HepG2 (cell line): Measurements from ENCODE around the gene PMM2. TPM values are rescaled to one million over a fixed set of nuclear protein-coding genes. Genes with fewer than 3 reads are reported as not detected.

Experiments used
- AKAP8 ChIP-seq: sonication (generic); formaldehyde crosslinking; IDR thresholded peaks from 2 replicates; pipeline ENCODE4 v1.5.1; 2020; ENCODE audit warnings: mild to moderate bottlenecking, missing genetic modification reagents
- ATAD3A ChIP-seq: sonication (generic); formaldehyde crosslinking; IDR thresholded peaks from 2 replicates; pipeline ENCODE4 v1.4.0; 2020; ENCODE audit warnings: missing genetic modification reagents
- CEBPG ChIP-seq: IDR thresholded peaks from 2 replicates; pipeline ENCODE4 v1.6.1; 2016
- CREB1 ChIP-seq, 2 experiments: fragments of 450-650 bp in 1 of 2; IDR thresholded peaks; 2 replicates each; pipeline ENCODE4 v1.6.1; 2016 to 2017; ENCODE audit warnings: control low read depth in 1 of 2, mild to moderate bottlenecking in 1 of 2, missing compliant biosample characterization in 1 of 2, missing genetic modification characterization in 1 of 2
- ETS1 ChIP-seq: sonication (generic); formaldehyde crosslinking; IDR thresholded peaks from 2 replicates; pipeline ENCODE4 v1.4.0; 2020; ENCODE audit warnings: missing genetic modification reagents
- HOXA9 ChIP-seq: sonication (generic); formaldehyde crosslinking; IDR thresholded peaks from 2 replicates; pipeline ENCODE4 v1.8.1; 2022; ENCODE audit warnings: missing genetic modification reagents, mild to moderate bottlenecking, moderate library complexity, borderline replicate concordance
- IRF1 ChIP-seq: sonication (generic); formaldehyde crosslinking; IDR thresholded peaks from 2 replicates; pipeline ENCODE4 v1.4.0; 2020; ENCODE audit warnings: low read depth, mild to moderate bottlenecking, missing genetic modification reagents
- KAT8 ChIP-seq: IDR thresholded peaks from 2 replicates; pipeline ENCODE4 v1.6.1; 2016; ENCODE audit warnings: missing genetic modification reagents, missing compliant biosample characterization
- KDM1A ChIP-seq: IDR thresholded peaks from 2 replicates; pipeline ENCODE4 v1.6.1; 2016; ENCODE audit warnings: missing compliant biosample characterization
- KDM5A ChIP-seq: fragments of 200-600 bp; sonication (generic); IDR thresholded peaks from 2 replicates; pipeline ENCODE4 v1.7.0; 2018; ENCODE audit warnings: antibody characterized with exemption, mild to moderate bottlenecking, low read length, borderline replicate concordance
- KLF11 ChIP-seq: IDR thresholded peaks from 2 replicates; pipeline ENCODE4 v1.6.1; 2016; ENCODE audit warnings: missing compliant biosample characterization
- MYC ChIP-seq: sonication (generic); formaldehyde crosslinking; IDR thresholded peaks from 2 replicates; pipeline ENCODE4 v1.9.0; 2021; ENCODE audit warnings: missing genetic modification reagents, borderline replicate concordance
- NBN ChIP-seq: fragments of 450-650 bp; conservative IDR thresholded peaks from 2 replicates; pipeline ENCODE4 v1.6.1; 2017
- NR1H2 ChIP-seq: sonication (generic); formaldehyde crosslinking; IDR thresholded peaks from 2 replicates; pipeline ENCODE4 v1.8.1; 2022; ENCODE audit warnings: low read depth, missing genetic modification reagents, borderline replicate concordance
- PLSCR1 ChIP-seq: sonication (generic); formaldehyde crosslinking; IDR thresholded peaks from 2 replicates; pipeline ENCODE4 v1.5.0; 2020; ENCODE audit warnings: missing genetic modification reagents, mild to moderate bottlenecking, borderline replicate concordance
- SYNCRIP ChIP-seq: fragments of 200-400 bp; formaldehyde crosslinking; IDR thresholded peaks from 2 replicates; pipeline ENCODE4 v1.6.1; 2018; ENCODE audit warnings: mild to moderate bottlenecking, low read depth, low read length; ENCODE audit not compliant: insufficient read depth
- TAF15 ChIP-seq: fragments of 200-400 bp; formaldehyde crosslinking; IDR thresholded peaks from one replicate; pipeline ENCODE4 v1.6.1; 2018; ENCODE audit warnings: mild to moderate bottlenecking, low read depth, low read length; ENCODE audit not compliant: poor library complexity, severe bottlenecking
- UBTF ChIP-seq: sonication (generic); formaldehyde crosslinking; IDR thresholded peaks from 2 replicates; pipeline ENCODE4 v1.4.0; 2020; ENCODE audit warnings: mild to moderate bottlenecking, missing genetic modification reagents
- ZBTB2 ChIP-seq: sonication (generic); formaldehyde crosslinking; IDR thresholded peaks from 2 replicates; pipeline ENCODE4 v1.8.0; 2022; ENCODE audit warnings: low read depth, missing genetic modification reagents
- ZFP36 ChIP-seq: fragments of 150-350 bp; IDR thresholded peaks from 2 replicates; pipeline ENCODE4 v1.6.1; 2018; ENCODE audit warnings: borderline replicate concordance, low read length, low read depth; ENCODE audit not compliant: partially characterized antibody
- ZNF550 ChIP-seq: sonication (generic); formaldehyde crosslinking; IDR thresholded peaks from 2 replicates; pipeline ENCODE4 v1.4.0; 2020; ENCODE audit warnings: mild to moderate bottlenecking, missing genetic modification reagents, borderline replicate concordance
- ZNF563 ChIP-seq: sonication (generic); formaldehyde crosslinking; IDR thresholded peaks from 2 replicates; pipeline ENCODE4 v1.8.0; 2022; ENCODE audit warnings: mild to moderate bottlenecking, moderate library complexity, missing genetic modification reagents
- ZNF567 ChIP-seq: sonication (generic); formaldehyde crosslinking; IDR thresholded peaks from 2 replicates; pipeline ENCODE4 v1.8.1; 2023; ENCODE audit warnings: mild to moderate bottlenecking, missing genetic modification reagents, borderline replicate concordance
- ZNF749 ChIP-seq: sonication (generic); formaldehyde crosslinking; IDR thresholded peaks from 2 replicates; pipeline ENCODE4 v1.8.0; 2022; ENCODE audit warnings: mild to moderate bottlenecking, missing genetic modification reagents, moderate library complexity, borderline replicate concordance
- ZSCAN9 ChIP-seq: IDR thresholded peaks from 2 replicates; pipeline ENCODE4 v1.6.1; 2016; ENCODE audit warnings: borderline replicate concordance
- polyA plus RNA-seq, 8 experiments: library from polyadenylated mRNA; depleted of rRNA in 3 of 8; stranded (reverse) in 7 of 8; unstranded in 1 of 8; fragments of >200 nt; fragmentation: Illumina TruSeq in 4 of 8; extraction: Trizol in 4 of 8; gene quantifications; 2 replicates each; pipeline versions ENCODE4 v1.2.1 to v1.2.3, GENCODE V29; 2011 to 2016; ENCODE audit warnings: low read depth in 4 of 8, missing spikeins in 1 of 8, mixed read lengths in 1 of 8; ENCODE audit not compliant: insufficient read depth in 1 of 8
- total RNA-seq, 5 experiments: library from RNA; depleted of rRNA; stranded (reverse); fragments of >200 nt; fragmentation: Illumina TruSeq; extraction: Trizol; gene quantifications; 2 replicates each; pipeline ENCODE4 v1.2.3, GENCODE V29; 2016; ENCODE audit warnings: low read depth in 1 of 5

Gene PMM2
- total and polyA plus RNA-seq, 2 of the 13 experiments (the other 11 are each of a cell fraction or from before 2014, with no cell fraction given) = 52.2 to 93.7 TPM

GRCh38 chr16:8798174-8798527 is 512 bp downstream of the PMM2 start (continued):
- no peak for TF ChIP-seq ETS1 (CRISPR knock-in tag)
- TF ChIP-seq ZNF567 (CRISPR knock-in tag) = no peak
- TF ChIP-seq AKAP8 = 0 out of 2 replicates have a peak, but pooled peaks have one; percentile 12
- TF ChIP-seq ZNF749 = no peak
- TF ChIP-seq ZNF563 (CRISPR knock-in tag) = no peak
- no peak for TF ChIP-seq KLF11 (CRISPR knock-in tag)
- TF ChIP-seq TAF15 = no peak
- no peak for TF ChIP-seq SYNCRIP
- peak; percentile 18; the same call in 1 of the 2 replicates for TF ChIP-seq CEBPG (CRISPR knock-in tag)
- TF ChIP-seq ZNF550 (CRISPR knock-in tag) = no peak
- peak; percentile 31; the same call in 1 of the 2 replicates for TF ChIP-seq UBTF
- no peak for TF ChIP-seq MYC
- TF ChIP-seq ATAD3A = no peak
- no peak for TF ChIP-seq ZBTB2 (CRISPR knock-in tag)
- no peak for TF ChIP-seq KAT8 (CRISPR knock-in tag)
- TF ChIP-seq NBN = no peak
- peak; percentile 77; the same call in 1 of the 2 replicates for TF ChIP-seq PLSCR1
- TF ChIP-seq KDM1A = 0 out of 2 replicates have a peak, but pooled peaks have one; percentile 55
- TF ChIP-seq ZFP36 = peak; percentile 69
- TF ChIP-seq HOXA9 = 0 out of 2 replicates have a peak, but pooled peaks have one; percentile 3
- no peak for TF ChIP-seq IRF1 (CRISPR knock-in tag)
- no peak; the same call in 1 of the 2 replicates for TF ChIP-seq KDM5A
- TF ChIP-seq NR1H2 (CRISPR knock-in tag) = no peak
- TF ChIP-seq CREB1 (IDR thresholded peaks at IDR 0.05) = no peak
- TF ChIP-seq CREB1 (CRISPR knock-in tag; IDR thresholded peaks at IDR 0.05) = no peak
- no peak for TF ChIP-seq ZSCAN9
